Stimulated activated CD4-positive, alpha-beta T cell treated with anti-CD3 and anti-CD28 coated beads, Interleukin-15, amount 100 ng/mL, for 1 hour (primary cell): ENCODE measurements around the gene PRKAR1B.
"Not testable (repeated sequence)": the region's sequence is repeated elsewhere in the genome, so short reads cannot be mapped to it uniquely, and the experiment has no call there.

Experiments used
- DNase-seq, 2 donors: peaks; one replicate each; pipeline ENCODE4 v3.0.0-alpha.2; 2020; ENCODE audit warnings: low read depth in 1 of 2, low spot score in 1 of 2

PRKAR1B gene

DNA sequence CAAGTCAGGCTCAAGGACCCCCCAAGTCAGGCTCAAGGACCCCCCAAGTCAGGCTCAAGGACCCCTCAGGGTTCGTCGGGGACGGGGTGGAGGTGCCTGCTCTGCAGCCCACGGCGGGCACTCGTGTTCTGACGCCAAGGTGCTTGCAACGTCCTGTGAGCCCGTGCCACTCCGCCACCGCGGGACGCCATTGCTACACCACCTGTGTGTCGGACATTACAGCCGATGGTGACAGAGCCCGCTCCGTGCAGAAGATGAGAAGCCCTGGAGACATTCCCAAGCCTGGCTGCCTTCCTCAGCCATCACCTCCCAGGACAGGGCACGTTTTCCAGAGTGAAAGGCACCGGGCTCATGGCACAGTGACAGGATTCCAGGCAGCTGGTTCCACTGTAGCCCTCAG lies 98.3 kb downstream of the PRKAR1B start:
- DNase-seq: no peak

DNA sequence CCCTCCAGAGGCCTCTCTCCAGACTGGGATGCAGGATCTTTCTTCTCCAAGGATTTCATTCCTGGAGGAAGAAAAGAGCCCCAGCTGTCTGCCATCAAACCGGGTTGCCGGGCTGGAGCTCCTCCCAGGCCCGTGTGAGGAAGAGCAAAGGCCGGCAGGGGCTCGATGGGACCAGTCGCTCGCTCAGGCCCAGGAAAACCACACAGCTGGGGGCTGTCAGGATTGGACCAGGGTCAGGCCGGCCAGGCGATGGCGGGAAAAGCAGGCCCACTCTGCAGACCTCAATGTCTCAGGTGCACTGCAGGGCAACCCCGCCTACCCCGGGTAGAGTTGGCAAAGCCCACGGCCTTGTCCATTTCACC lies 98.7 kb downstream of the PRKAR1B start:
- no peak for DNase-seq

DNA sequence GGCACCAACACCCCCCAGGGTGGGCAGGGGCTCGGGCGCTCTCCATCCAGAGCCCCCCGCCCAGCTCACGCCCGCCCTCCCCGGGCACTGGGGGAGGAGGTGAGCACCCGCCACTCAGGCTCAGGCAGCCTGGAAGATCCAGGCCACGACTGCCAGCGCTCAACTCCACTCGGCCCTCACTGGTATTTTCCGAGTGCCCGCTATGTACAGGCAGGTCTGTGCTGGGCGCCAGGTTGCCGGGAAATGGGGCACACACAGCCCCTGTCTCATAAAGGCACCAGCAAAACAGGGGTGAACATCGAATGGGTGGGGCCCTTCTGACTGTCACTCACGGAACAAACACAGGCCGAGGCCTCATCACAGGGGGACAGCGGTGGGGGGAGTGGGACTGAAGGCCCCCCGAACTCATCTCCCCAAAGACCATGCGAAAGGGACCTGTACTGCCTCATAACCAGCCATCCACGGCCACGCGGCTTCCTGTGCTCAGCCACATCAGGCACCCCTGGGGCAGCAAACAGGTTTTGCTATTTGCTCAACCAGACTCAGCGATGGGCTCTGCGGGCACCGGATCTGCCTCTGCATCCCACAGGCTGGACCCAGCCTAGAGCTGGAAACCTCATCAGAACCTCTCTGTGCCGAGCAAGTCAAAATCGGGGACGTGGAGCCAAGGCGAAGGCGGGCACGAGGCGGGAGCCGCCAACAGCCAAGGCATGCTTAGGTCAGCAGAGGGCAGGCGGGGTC lies 99.2 kb downstream of the PRKAR1B start:
- DNase-seq: no peak

DNA sequence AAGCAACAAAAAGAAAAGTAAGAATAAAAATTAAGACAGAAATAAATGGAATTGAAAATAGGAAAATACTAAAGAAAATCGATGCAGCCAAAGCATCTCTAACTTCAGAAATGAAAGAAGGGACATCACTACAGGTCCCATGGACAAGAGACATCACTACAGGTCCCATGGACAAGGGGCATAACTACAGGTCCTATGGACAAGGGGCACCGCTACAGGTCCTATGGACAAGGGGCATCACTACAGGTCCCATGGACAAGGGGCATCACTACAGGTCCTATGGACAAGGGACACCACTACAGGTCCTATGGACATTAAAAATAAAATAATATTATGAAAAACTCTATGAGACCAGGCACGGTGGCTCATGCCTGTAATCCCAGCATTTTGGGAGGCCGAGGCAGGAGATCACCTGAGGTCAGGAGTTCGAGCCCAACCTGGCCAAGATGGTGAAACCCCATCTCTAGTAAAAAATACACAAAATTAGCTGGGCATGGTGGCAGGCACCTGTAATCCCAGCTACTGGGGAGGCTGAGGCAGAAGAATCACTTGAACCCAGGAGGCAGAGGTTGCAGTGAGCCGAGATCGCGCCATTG lies 101.6 kb downstream of the PRKAR1B start:
- no peak for DNase-seq

DNA sequence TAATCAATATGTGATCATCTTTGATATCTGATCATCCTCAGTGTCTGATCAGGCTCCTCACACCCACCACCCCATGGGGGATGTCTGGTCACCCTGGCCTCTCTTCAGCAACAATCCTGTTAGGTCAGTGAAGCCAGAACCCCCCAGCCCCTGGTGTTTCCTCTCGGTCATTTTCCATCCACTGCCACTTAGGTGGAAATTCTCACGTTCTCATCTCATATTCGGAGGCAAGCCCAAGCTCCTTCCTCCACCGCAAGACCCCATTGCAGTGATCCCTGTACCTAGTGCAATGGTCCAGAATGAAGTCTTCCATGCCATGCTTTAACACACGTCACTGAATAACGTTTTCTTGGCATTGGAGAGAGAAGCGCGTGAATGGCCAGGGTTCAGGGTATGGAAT lies 103.6 kb downstream of the PRKAR1B start:
- no peak for DNase-seq

DNA sequence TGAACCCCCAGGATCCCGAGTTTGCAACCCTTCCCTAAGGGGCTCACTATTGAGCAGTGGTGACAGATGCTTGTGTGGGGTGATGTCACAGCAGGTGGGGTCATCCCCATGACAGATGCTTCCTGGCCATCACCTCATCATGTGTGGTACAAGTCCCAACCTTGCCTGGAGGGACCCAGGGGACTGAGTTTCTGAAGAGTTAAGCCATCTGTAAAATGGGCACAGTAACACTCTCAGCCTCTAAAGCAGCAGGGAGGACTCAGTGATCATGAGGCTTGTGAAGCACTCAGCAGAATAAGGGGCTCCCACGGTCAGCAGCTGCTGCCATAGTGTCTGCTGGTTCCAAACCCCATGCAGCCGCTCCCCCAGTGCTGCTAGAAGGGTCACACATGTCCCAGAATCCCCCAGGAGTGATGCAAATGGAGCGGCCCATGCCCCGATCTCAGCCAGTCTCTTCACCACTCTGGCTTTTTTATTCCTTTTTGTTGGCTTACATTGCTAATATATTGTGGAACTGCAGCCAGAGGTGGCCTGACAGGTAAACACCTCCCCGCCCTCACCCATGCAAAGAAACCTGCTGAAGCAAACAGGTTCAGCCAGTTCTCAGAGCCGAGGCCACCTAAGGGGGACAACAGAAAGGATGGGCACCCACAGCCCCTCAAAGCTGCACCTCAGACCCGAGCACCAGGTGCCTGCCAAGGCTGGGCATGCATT lies 105.4 kb downstream of the PRKAR1B start:
- DNase-seq: no peak

DNA sequence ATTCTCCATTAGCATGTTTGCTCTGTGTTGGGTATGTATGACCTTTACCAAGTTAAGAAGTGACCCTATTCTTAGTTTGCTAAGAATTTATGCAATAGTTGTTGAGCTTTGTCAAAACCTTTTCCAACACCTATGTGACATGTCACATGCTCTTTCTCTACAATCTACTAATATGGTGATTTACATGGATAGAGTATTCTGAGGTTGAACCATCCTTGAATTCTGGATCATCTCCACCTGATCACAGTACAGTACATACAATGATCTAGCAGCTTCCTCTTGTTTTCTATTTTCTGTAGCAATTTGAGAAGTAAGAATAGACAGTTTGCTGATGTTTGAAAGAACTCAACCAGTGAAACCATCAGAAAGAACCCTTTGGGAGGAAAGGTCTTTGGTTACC lies 106.2 kb downstream of the PRKAR1B start:
- DNase-seq: no peak

DNA sequence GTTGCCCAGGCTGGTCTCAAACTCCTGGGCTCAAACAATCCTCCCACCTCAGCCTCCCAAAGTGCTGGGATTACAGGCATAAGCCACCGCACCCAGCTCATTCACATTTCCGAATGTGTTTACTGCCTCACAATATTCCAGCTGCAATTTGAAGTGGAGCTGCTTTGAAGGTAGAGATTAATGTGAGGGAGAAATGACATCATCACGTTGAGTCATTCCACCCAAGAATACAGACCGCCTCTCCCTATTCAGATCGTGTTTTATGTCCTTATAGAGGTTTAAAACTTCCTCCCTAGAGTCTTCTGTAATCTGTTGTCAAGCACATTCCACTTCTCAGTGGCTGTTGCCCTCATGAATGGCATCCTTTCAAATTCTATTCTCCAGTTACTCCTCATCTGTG lies 107.0 kb downstream of the PRKAR1B start:
- no peak for DNase-seq

DNA sequence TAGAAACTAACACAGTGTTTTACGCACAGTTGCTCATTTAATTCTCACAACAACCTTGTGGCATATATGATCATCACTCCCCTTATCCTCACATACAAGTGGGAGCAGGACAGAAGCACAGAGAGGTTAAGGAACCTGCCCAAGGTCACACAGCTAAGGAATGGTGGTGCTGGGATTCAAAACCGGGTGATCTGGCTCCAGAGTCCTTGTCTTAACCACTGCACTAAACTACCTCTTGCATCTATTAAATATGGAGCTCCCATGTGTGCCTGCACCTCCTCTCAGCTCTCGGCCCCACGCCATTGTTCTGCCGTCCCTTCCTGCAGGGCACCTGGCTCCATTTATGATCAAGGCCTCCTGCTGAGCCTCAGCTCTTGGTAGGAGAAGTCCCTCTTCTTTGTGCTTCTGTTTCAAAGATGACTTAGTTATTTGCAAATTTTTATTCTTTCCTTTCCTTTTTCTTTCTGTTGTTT lies 107.7 kb downstream of the PRKAR1B start:
- no peak for DNase-seq

DNA sequence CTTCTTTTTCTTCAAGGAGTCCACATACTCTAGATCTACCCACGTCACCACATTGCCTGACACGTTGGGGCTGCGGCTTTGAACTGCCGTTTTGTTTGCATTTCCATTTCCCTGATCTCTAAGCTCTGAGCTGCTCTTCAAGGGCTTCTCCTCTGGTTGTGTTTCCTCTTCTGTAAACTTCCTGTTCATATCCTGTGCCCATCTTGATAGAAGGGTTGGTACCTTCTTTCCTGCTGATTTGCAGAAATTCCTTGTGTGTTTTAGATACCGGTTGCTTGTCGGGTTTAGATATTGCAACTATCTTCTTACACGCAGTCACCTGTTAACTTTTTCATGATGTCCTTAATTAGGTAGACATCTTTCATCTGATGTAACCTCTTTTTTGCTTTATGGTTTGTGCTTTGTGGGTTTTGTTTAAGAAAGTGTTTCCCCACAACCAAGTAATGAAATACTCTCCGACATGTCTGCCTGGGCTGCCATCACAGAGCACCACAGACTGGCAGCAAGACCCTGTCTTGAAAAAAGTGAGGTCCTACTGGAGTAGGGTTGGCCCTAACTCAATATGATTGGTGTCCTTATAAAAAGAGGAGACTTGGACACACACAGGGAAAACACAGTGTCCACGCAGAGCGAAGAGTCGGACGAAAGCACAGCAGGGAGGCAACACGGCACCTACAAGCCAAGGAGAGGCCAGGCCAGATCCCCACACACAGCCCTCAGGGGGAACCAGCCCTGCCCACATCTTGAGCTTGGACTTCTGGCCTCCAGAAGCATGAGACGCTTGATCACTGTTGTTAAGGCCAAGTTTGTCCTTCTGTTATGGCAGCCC lies 108.3 kb downstream of the PRKAR1B start:
- peak; percentile 29 to 41 for DNase-seq

DNA sequence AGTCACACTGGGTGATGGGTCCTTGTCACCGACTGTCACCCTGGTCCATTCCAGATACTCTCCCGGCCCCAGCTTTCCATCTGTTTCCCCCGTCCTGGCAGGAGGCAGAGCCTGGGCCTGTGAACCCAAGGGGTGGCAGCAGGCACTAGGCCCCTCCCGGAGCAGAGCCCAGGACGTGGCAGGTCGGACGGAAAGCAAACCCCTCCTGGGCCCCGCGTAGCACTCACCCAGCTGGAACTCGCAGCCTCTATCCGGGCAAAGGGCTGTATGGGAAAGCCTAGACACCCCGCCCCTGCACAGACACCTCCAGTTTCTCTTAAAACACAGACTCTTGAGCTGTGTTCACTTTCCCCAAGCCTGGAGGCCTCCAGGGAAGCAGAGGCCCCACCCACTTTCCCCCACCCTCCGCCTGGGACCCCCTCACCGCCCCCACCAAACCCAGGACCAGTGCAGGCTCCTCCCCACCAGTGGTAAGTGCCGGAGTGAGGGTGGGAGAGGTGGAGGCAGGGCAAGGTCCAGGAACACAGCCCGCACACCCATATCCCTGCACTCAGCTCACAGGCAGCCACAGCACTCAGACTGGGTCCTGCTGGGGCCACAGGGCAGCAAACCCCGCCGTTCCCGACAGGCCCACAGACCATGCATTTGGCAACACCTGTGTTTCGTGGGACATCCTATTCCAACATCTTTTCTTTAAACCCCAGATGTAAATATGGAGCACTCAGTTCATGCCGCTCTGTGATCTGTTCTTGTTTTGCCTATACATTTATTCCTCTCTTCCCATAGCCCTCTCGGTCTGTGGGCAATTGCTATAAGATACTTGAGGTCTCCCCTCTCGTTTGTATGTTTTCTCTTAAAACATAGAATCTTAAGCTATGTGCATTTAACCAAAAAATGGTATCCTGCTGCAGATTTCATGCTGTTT lies 109.2 kb downstream of the PRKAR1B start:
- no peak for DNase-seq

DNA sequence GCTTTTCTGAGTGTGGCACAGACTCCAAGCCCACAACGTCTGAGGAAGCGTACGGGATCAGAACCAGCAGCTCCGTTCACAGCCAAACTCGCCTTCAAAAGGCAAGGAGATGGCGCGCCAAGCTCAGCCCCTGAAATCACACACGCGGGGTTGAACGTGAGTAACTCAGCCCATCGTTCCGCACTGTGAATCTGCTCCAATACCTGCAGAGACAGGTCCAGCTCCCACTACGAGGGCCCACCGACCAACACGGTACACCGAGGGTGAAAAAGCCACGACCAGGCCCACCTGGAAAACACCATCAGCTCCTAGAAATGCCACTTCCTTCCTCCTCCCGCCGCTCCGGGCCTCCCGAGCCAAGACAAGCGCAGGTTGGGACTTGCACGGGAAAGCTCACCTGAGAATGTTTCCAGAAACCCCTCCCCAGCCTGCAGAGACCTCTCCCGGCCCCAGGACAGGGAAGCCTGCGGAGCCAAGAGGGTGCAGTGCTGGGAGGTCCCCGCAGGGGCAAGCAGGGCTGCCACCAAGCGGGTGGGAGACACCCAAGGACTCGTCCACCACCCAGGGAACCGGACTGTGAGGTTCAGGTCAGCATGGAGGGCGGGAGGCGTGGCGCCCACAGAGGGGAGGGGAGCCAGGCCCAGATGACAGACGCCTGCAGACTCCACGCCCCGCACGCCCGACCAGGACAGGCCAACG lies 113.5 kb downstream of the PRKAR1B start:
- DNase-seq: no peak

DNA sequence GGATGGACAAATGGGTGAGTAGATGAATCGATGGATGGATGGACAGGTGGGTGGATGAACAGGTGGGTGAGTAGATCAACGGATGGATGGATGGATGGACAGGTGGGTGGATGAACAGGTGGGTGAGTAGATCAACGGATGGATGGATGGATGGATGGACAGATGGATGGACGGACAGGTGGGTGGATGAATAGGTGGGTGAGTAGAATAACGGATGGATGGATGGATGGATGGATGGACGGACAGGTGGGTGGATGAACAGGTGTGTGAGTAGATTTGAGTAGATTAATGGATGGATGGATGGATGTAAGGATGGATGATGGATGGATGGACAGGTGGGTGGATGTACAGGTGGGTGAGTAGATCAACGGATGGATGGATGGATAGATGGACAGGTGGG lies 115.2 kb downstream of the PRKAR1B start:
- DNase-seq: not testable (repeated sequence)

DNA sequence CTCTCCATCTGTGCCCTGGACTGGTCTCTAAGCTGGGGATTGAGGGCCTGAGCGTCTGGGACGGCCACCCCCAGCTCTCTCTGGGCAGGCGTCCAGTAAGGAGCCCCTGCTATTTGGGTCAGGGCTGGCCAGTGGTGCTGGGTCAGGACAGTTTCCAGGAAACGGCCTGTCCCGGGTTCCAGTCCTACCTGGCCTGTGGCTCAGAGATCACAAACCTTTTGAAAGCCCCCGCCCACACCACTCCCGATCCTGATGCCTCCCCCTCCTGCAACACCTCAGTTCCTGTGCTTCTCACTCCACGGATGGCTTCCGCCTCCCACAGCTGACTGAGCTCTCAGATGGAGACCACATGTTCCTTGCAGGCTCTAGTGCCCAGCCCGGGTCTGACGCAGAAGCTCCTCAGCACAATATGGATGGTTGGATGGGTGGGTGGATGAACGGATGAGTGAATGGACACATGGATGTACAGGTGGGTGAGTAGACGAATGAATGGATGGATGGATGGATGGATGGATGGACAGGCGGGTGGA lies 115.7 kb downstream of the PRKAR1B start:
- no peak for DNase-seq

DNA sequence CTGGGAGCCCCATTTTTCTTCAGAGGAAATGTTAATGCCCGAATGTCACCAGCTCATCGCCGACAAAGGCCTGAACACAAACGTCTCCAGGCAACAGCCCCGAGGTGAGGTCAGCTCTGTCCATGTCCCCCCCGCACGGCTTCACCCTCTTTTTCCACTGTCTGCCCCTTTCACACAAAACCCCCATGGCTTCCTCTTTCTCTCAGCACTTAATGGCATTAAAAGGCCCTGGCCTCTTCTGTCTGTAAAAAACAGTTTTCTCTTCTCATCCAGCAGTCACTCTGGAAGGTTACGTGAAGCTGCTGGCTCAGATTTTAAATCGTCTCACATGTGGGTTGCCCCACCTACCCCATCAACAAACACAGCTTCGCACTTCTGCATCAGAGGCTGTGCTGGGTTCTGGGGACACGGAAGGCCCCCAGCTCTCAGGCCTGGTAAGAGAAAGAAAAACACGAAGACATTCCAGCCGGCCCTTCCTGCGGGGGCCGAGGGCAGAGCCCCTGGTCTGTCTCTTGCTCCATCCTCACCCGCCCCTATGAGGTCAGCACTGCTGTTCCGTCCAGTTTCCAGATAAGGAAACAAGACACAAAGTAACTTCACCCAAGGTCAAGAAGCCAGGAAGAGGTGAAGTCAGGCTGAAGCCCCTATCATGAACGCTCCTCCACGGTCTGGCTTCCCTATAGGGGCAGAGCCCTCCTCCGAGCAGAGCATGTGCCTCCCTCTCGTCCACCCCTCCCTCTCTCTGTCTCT lies 116.4 kb downstream of the PRKAR1B start:
- DNase-seq: no peak

DNA sequence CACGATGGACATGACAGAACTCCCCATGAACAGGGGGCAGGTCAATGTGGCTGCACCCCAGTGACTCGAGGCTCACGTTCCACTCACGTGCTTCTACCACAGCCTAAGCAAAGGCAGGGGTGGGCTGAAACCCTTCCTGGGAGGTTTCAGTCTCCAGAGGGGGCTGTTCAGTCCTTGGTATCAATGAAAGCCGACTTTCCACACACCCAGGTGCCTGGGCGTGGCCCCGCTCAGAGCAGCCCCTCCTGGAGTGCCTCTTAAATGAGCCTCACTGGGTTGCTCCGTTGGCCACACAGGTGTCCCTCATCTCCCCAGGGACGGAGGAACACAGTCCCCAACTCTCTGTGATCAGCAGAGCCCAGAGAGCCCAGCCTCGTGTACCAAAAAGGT lies 116.9 kb downstream of the PRKAR1B start:
- no peak for DNase-seq

DNA sequence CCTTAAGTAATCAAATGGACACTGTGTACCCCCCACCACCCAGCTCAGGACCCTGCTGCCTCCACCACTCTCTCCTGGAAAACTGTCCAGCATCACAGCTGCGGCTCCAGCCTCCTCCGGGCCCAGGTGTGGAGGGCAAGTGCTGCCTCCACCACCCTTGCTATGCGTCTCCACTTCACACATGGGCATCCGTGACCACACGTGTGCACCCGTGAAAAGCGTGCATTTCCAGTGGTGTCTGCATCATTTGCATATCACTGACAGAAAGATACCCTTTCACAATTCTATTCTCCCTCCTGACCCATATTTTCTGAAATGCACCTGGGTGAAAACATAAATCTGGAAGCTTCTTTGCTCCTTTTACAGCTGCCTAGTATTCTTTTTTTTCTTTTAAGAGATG lies 117.7 kb downstream of the PRKAR1B start:
- no peak for DNase-seq

DNA sequence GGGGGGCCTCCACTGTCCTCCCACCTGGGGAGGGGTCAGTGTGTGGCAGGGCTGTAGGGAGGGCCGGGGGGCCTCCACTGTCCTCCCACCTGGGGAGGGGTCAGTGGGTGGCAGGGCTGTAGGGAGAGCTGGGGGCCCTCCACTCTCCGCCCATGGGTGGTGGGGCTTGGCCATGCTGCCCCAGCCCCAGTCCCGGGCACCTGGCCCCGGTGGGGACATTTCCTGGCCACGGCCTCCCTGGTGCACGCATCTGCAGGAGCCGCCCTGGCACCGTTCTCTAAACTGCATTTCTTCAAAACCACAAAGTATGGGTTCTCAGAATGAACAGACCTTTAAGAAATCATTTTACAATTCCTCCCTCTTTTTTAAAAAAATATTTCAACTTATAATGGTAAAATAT lies 118.1 kb downstream of the PRKAR1B start:
- no peak for DNase-seq

DNA sequence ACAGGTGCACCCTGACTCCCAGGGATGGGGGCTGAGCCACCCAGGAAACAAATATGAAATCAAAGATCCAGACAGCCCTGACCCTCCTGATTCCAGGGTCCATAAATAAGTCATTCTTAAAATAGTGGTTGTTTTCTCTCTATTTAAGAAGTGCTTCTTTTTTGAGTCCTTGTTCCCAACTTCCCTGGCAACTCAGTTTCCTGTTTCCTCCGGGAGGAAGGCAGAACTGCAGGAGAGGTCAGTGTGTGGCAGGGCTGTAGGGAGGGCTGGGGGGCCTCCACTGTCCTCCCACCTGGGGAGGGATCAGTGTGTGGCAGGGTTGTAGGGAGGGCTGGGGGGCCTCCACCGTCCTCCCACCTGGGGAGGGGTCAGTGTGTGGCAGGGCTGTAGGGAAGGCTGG lies 118.7 kb downstream of the PRKAR1B start:
- no peak for DNase-seq
